MV-4-11 (cell line): ENCODE results near the gene CYP2W1.
"Not testable (repeated sequence)": the region's sequence is repeated elsewhere in the genome, so short reads cannot be mapped to it uniquely, and the experiment has no call there.

Experiments used
- DNase-seq: peaks from one replicate; lab custom pipeline; 2025; lab: John Stamatoyannopoulos, UW

The CYP2W1 gene

GRCh38 chr7:951881-952547 is 31.0 kb upstream of the CYP2W1 start:
- DNase-seq = no peak

GRCh38 chr7:952548-953441 is 30.2 kb upstream of the CYP2W1 start:
- DNase-seq = no peak

GRCh38 chr7:953547-954327 is 29.2 kb upstream of the CYP2W1 start:
- DNase-seq = peak; percentile 69

GRCh38 chr7:954330-955238 is 28.4 kb upstream of the CYP2W1 start, which contains the start of gene ADAP1:
Gene ADAP1, minus strand, starts transcription at chr7:954680. Its CDS starts 203 bp downstream, at chr7:954477.
- DNase-seq = peak; percentile 48

GRCh38 chr7:956031-956430 is 26.9 kb upstream of the CYP2W1 start:
- no peak for DNase-seq

- peak; percentile 91 for DNase-seq
Observed at GRCh38 chr7:957418-958220, 25.4 kb upstream of the CYP2W1 start.

- no peak for DNase-seq
Observed at GRCh38 chr7:958221-959200, 24.5 kb upstream of the CYP2W1 start.

- DNase-seq = no peak
Observed at GRCh38 chr7:959271-959670, 23.7 kb upstream of the CYP2W1 start.

- not testable (repeated sequence) for DNase-seq
Observed at GRCh38 chr7:959740-960139, 23.2 kb upstream of the CYP2W1 start.

- DNase-seq = peak; percentile 57
Observed at GRCh38 chr7:960269-960871, 22.6 kb upstream of the CYP2W1 start.

- peak; percentile 81 for DNase-seq
Observed at GRCh38 chr7:960972-961371, 22.0 kb upstream of the CYP2W1 start.

GRCh38 chr7:961546-962400 is 21.2 kb upstream of the CYP2W1 start:
- DNase-seq = no peak

GRCh38 chr7:962401-963081 is 20.4 kb upstream of the CYP2W1 start:
- DNase-seq = no peak

- no peak for DNase-seq
Observed at GRCh38 chr7:963236-964078, 19.5 kb upstream of the CYP2W1 start.

GRCh38 chr7:964401-965231 is 18.4 kb upstream of the CYP2W1 start:
- DNase-seq = peak; percentile 85
